HG02970 (cell line): Measurements from ENCODE around the gene DNASE1L3.
"Not testable (repeated sequence)": the region's sequence is repeated elsewhere in the genome, so short reads cannot be mapped to it uniquely, and the experiment has no call there.

Source experiments
- ATAC-seq: cut with Tn5 transposase; IDR thresholded peaks from one replicate; pipeline ENCODE4 v1.9.1; 2021; ENCODE audit warnings: mild to moderate bottlenecking, moderate library complexity, moderate number of reproducible peaks; ENCODE audit not compliant: unreplicated experiment, low FRiP score

Gene DNASE1L3

GRCh38 chr3:58202917-58203360, 7.8 kb downstream of the DNASE1L3 start:
- ATAC-seq, result no peak

- ATAC-seq, result not testable (repeated sequence)
These were observed 9.3 kb downstream of the DNASE1L3 start for GRCh38 chr3:58201451-58201850.

GRCh38 chr3:58200846-58201355, 9.9 kb downstream of the DNASE1L3 start:
- ATAC-seq, result no peak

- no peak for ATAC-seq
These were observed 10.6 kb downstream of the DNASE1L3 start for GRCh38 chr3:58200121-58200709.

- ATAC-seq, result no peak
These were observed 12.0 kb downstream of the DNASE1L3 start for GRCh38 chr3:58198804-58199203.

GRCh38 chr3:58198362-58198761, 12.4 kb downstream of the DNASE1L3 start:
- ATAC-seq, result no peak

- no peak for ATAC-seq
These were observed 13.2 kb downstream of the DNASE1L3 start for GRCh38 chr3:58197588-58197987.

GRCh38 chr3:58193682-58194407, 16.9 kb downstream of the DNASE1L3 start:
- no peak for ATAC-seq

- ATAC-seq, result no peak
These were observed 18.7 kb downstream of the DNASE1L3 start for GRCh38 chr3:58192069-58192468.

- no peak for ATAC-seq
These were observed 19.3 kb downstream of the DNASE1L3 start for GRCh38 chr3:58191361-58191991.

- ATAC-seq, result no peak
These were observed 19.9 kb downstream of the DNASE1L3 start for GRCh38 chr3:58190882-58191281.

- ATAC-seq, result no peak
These were observed 20.5 kb downstream of the DNASE1L3 start for GRCh38 chr3:58190291-58190690.

GRCh38 chr3:58189691-58190090, 21.1 kb downstream of the DNASE1L3 start:
- no peak for ATAC-seq

- ATAC-seq, result no peak
These were observed 21.8 kb downstream of the DNASE1L3 start for GRCh38 chr3:58188921-58189451.

- no peak for ATAC-seq
These were observed 22.6 kb downstream of the DNASE1L3 start for GRCh38 chr3:58188173-58188564.

GRCh38 chr3:58184982-58185360, 25.8 kb downstream of the DNASE1L3 start:
- no peak for ATAC-seq

- ATAC-seq, result no peak
These were observed 26.3 kb downstream of the DNASE1L3 start for GRCh38 chr3:58184309-58184981.

GRCh38 chr3:58183891-58184290, 26.9 kb downstream of the DNASE1L3 start:
- no peak for ATAC-seq

GRCh38 chr3:58183221-58183620, 27.6 kb downstream of the DNASE1L3 start:
- no peak for ATAC-seq

- no peak for ATAC-seq
These were observed 29.7 kb downstream of the DNASE1L3 start for GRCh38 chr3:58180940-58181587.
